DND-41 (cell line): Measurements from ENCODE around the gene VASH1.

Experiments used
- EZH2 ChIP-seq: IDR thresholded peaks from 3 replicates; pipeline ENCODE4 v1.6.1; 2012; ENCODE audit warnings: borderline replicate concordance, low read depth, mild to moderate bottlenecking, moderate library complexity, low read length, inconsistent platforms; ENCODE audit not compliant: severe bottlenecking
- TF ChIP-seq, protein P1 (sequence below): IDR thresholded peaks from 2 replicates; pipeline ENCODE4 v1.5.1; 2012; ENCODE audit warnings: borderline replicate concordance, low read length, moderate library complexity, mild to moderate bottlenecking; ENCODE audit not compliant: poor library complexity, severe bottlenecking; ENCODE audit errors: extremely low read depth

DNA sequence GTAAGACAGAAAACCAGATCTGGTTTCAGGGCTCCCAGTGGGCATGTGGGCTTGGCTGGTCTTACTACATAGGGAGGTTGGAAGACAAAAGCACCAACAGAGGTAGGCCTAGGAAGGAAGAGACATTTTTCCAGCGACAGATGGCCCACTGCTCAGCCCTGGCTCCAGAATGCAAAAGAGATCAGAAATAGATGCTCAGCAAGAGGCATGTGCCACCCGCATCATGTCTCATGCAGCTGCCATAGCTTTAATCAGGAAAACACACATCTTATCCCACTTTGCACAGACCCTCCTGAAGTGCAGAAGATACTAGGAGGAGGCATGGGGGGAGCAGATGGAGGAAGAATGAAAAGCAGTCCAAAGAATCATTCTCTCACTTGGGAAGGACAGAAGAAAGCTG lies 25.3 kb downstream of the VASH1 start:
- TF ChIP-seq, protein P1, sequence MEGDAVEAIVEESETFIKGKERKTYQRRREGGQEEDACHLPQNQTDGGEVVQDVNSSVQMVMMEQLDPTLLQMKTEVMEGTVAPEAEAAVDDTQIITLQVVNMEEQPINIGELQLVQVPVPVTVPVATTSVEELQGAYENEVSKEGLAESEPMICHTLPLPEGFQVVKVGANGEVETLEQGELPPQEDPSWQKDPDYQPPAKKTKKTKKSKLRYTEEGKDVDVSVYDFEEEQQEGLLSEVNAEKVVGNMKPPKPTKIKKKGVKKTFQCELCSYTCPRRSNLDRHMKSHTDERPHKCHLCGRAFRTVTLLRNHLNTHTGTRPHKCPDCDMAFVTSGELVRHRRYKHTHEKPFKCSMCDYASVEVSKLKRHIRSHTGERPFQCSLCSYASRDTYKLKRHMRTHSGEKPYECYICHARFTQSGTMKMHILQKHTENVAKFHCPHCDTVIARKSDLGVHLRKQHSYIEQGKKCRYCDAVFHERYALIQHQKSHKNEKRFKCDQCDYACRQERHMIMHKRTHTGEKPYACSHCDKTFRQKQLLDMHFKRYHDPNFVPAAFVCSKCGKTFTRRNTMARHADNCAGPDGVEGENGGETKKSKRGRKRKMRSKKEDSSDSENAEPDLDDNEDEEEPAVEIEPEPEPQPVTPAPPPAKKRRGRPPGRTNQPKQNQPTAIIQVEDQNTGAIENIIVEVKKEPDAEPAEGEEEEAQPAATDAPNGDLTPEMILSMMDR, result no peak
- TF ChIP-seq EZH2, result no peak
